ENCODE results near the gene ULBP3.

Gene ULBP3

GRCh38 chr6:150068720-150069648 is at the start of gene ULBP3:
TSS of gene ULBP3 (minus strand) at chr6:150069121. CDS start at chr6:150069066, 55 bp downstream.
- DNase-seq, result peak; percentile 86

GRCh38 chr6:150118627-150119026 is 49.7 kb upstream of the ULBP3 start:
- DNase-seq, result no peak

DNA sequence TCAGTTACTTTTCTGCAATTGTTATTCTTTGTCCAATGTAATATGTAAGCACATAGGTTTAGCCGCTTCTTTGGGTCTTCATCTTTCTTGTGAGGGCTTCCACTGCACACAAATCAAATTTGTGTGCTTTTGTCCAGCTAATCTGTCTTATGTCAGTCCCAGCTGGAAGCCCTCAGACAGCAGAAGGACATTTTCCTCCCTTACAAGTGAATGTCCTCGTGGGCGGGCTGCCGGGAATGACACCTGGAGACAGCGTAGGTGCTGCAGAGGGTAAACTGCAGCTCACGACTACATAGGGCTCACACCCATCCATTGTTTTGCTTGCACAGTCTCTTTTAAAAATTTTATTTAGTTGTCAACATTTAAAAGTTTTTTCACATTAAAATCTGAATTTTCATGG is 49.3 kb upstream of the ULBP3 start:
- DNase-seq, result no peak

DNA sequence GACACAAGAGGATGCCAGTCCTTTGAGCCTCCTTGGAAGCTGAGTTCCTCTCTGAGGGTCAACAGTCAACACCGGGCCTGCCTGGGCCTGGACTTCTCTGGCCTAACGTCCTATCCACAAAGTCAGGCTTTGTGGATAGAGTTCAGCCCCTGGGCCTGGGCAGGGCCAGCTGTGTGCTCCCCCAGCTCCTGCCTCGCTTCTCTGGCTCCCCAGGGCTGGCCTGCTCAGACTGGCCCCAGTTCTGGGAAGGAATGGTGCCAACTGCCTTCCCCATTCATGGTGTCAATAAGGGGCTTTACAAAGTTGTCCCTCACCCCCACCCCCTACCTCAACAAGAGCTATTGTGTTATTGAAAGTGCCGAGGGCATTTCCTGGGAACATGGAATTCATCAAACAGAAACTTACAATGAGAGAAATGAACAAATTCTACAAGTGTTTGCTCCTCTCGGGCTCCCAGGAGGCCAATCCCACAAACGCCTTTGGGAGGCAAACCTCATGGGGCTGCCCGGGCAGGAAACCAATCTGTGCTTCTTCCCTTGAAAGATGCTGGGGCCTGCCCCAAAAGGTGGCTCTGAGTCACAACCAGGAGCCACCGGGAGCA is 47.4 kb upstream of the ULBP3 start:
- no peak for DNase-seq

DNA sequence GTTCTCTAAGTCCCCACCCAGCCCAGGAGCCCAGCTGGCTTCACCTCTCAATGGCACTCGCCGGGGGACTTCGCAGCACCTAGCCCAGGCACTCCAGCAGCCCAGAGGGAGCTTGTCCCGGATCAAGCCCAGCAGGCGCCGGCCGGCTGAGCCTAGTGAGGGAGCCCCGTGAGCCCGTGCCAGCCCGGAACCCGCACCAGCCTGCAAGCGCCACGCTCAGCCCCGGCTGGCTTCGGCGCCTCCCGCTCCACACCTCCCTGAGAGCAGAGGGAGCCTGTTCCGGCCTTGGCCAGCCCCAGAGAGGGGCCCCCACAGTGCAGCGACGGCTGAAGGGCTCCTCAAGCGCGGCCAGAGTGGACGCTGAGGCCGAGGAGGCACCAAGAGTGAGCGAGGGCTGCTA is 46.8 kb upstream of the ULBP3 start:
- no peak for DNase-seq

- DNase-seq, result no peak
Measured at GRCh38 chr6:150112233-150112632, 43.3 kb upstream of the ULBP3 start.

- DNase-seq, result no peak
Measured at GRCh38 chr6:150102750-150103270, 33.9 kb upstream of the ULBP3 start.

DNA sequence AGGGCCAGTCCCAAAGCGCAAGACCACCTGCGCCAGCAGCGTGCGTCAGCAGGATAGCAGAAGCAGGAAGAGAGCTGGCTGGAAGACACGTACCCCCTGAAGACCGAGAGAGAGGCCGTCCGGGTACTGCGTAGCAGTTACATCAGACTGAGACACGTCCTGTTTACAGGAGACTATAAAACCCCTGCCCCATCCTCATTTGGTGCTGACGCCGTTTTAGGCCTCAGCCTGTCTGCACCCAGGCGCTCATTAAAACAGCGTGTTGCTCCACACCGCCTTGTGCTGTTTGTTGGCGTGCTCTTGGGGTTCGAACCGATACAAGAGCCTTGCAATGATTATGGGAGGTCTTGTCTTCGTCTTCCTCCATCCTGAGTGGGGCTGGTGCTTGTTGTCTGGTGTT is 31.8 kb upstream of the ULBP3 start:
- DNase-seq, result no peak

DNA sequence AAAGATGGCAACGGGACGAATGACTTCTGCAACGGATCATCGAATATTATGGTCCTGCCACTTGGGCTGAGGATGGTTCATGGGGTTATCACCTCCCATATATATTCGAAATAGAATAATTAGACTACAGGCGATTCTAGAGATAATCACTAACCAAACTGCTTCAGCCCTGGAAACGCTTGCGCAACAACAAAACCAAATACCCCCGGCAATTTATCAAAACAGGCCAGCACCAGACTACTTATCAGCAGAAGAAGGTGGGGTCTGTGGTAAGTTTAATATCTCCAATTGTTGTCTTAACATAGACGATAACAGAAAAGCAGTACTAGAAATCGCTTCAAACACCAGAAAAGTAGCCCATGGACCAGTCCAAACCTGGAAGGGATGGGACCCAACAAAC is 31.0 kb upstream of the ULBP3 start:
- DNase-seq, result no peak

- no peak for DNase-seq
Measured at GRCh38 chr6:150099546-150099945, 30.6 kb upstream of the ULBP3 start.

DNA sequence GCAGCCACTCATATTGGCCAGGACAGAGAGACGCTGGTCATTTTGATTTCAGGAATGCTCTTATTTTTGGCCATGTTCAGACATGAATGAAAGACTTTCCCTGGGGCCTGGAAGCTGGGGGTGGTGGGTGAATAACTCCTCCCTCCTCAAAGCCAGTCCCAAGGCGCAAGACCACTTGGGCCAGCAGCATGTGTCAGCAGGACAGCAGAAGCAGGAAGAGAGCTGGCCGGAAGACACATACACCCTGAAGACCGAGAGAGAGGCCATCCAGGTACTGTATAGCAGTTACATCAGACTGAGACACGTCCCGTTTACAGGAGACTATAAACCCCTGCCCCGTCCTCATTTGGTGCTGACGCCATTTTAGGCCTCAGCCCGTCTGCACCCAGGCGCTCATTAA is 29.2 kb upstream of the ULBP3 start:
- DNase-seq, result no peak

DNA sequence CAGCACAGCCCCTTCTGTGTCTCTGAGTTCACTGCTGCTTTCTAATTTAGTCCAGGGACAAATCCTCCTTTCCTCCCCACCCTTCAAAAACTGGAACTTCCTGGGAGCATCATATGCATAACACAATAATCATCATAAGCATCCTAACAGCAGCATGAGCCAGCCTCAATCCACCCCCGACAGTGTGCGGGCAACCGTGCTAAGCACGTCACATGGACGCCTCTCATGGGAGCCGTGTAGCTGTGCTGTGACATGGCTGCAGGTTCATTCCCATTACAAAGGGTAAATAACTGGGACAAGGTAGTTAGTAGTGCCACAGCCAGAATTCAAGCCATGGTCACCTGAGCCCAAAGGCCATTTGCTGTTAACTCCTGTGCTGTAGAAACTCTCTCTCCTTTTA is 24.5 kb upstream of the ULBP3 start:
- DNase-seq, result no peak

- no peak for DNase-seq
Measured at GRCh38 chr6:150091476-150091875, 22.6 kb upstream of the ULBP3 start.

- DNase-seq, result no peak
Measured at GRCh38 chr6:150090328-150090727, 21.4 kb upstream of the ULBP3 start.

DNA sequence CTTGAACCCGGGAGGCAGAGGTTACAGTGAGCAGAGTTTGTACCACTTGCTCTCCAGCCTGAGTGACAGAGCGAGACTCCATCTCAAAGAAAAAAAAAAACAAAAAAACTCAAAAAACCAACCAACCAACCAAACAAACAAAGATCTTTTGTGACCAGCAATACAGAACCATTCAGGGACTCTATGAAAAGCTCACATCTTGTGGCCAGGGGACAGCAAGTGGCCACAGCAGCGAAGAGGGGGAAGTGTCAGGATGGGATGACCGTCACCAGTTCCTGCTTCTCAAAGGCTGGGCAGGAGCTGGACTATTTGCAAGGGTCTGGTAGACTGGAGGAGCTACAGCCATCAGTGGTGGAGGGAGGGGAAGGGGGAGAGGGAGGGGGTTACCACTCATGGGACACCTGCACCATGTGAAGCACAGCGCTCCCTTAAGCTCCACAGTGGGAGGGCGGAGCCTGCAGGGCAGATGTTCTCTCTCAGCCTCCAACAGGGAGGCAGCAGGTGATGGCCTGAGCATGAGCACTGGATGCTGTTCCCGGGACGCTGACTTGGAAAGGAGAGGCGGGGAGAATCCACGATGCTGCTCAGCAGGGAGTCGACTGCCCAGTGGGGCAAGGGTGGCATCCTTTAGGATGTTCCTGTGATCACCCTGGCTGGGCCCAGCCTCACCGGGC is 19.7 kb upstream of the ULBP3 start:
- DNase-seq, result no peak

DNA sequence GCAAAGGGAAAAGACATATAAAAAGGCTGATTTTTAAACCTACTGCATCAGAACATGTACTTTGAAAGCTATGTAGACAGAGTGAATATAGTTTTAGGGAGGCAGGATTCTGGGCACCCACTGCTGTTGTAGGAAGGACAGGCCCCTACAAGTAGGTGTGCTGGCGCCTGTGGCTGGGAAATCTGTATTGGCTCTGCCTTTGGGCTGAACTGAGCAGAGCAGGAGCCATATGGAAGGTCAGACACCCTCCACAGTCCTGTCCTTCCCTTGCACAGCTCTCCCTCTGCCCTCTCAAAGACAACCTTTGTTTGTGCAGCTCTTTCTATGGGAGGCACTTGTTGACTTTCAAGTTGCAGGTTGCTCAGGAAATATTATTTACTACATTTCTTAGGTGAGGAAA is 18.4 kb upstream of the ULBP3 start:
- no peak for DNase-seq

- no peak for DNase-seq
Measured at GRCh38 chr6:150086026-150086425, 17.1 kb upstream of the ULBP3 start.

DNA sequence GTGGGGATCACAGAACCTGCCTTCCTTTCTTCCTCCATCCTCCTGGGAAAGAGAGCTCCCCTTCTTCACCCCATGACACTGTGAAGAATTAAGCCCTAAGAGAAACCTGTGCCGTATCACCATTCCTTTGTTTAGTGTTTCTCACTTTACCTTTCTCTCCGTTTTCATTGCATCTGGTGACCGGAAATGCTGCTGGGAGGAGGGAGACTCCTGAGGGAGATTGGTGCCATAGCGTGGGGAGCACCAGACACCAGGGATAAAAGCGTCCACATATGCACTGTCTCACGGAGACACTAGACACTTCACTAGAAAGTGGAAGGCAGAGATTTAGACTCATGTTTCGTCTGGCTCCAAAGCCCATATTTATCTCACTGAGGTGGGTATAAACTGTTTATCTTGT is 15.5 kb upstream of the ULBP3 start:
- no peak for DNase-seq

GRCh38 chr6:150083839-150084238 is 14.9 kb upstream of the ULBP3 start:
- no peak for DNase-seq

GRCh38 chr6:150081702-150082101 is 12.8 kb upstream of the ULBP3 start:
- no peak for DNase-seq

- no peak for DNase-seq
Measured at GRCh38 chr6:150079604-150080003, 10.7 kb upstream of the ULBP3 start.

DNA sequence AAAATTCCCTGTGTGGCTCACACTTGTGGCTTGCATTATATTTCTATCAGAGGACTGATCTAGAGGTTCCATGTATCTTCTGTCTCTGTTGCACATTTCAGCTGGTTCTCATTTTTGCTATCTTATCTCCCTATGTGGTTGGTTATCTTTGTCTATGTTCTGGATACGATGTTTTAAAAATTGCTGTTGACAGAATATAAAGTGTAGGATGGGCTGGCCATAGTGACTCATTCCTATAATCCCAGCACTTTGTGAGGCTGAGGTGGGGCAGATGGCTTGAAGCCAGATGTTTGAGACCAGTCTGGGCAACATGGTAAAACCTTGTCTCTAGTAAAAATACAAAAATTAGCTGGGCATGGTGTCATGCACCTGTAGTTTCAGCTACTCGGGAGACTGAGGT is 9.9 kb upstream of the ULBP3 start:
- DNase-seq, result no peak

DNA sequence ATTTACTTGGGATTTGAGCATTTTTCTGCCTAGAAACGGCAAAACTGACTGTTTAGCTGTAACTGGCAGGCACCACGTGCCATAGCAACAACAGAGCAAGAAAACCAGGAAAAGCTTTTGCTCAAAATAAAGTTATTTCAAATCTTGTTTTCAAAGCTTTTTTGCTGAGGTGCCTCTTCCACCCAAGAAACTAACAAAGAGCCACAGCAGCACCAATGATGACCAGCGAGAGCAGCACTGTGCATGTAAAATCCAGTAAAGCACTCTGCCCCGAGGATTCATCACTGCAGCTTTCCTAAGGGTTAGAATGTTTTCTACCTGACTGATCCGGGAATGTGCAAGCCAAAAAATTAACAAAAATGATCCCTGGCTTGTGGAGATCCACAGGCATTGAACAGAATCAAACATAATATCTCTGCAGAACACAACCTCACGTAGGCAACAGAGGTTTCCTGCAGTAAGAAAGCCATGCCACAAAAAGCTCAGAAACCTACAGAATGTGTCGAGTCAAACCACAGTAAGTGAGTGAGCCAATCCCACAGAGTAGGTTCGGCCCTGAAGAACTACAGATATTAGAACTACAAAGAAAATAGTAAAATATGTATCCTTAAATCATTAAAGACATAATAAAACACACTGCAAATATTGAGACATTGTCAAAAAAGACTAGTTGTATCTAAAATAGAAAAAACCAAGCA is 7.4 kb upstream of the ULBP3 start:
- DNase-seq, result no peak

Data from T1000 (cell line).